GM21717 (cell line): ENCODE data around the gene DISC1.

Source experiments
- ATAC-seq: cut with Tn5 transposase; IDR thresholded peaks from one replicate; pipeline ENCODE4 v1.9.1; 2021; ENCODE audit warnings: mild to moderate bottlenecking, moderate library complexity; ENCODE audit not compliant: unreplicated experiment

DISC1 gene

DNA sequence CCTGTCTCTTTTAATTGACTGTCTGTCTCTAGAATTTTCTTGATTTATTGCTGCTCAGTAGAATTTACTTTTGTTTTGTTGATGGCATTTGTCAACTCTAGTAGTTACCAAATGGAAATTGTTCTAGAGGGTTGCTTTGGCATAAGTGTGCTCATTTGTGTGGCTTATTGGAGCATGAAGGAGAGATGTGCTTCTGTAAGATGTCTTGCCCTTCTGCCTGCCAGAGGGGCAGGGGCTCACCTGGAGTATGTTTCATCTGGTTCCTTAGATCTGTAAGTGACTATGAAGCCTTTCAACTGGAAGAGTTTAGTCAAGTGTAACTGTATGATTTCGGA is 345.5 kb downstream of the DISC1 start:
- ATAC-seq, result no peak

DNA sequence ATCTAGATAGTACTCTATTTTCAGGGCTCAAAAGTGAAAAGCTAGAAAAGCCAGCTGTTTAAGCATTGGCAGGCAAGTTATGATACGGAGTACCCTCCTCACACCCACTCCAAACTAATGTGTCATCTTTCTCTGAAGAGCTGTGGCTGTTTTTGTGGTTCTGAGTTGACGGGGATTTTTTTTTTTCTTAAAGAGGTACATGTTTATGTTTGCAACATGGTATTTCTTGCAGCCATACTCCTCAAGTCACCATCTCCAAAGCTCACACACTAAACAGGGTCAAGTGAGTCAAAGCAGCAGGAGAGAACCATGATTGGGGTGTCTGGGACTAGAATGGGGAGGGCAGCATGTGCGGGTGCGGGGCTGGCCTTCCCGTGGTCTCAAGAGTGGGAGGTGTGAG is 347.2 kb downstream of the DISC1 start:
- no peak for ATAC-seq

DNA sequence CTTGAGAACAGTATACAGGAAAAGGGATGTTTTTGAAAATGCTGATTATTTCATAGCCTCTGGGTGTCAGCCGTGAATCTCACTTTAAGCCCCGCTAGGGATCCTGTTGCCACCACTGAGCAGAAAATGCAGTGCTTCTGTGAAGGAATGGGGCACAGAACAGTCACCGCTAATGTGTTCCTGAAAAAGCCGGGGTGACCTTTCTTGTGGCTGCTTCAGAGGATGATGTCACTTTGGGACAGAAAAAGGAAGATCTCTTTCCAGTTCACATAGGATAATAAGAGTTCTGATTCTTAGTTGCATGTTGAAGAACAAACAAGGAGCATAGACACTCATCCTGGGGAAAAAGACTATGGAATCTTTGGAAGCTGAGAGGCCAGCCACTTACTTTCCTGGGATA is 349.6 kb downstream of the DISC1 start:
- ATAC-seq, result no peak

- ATAC-seq, result no peak
These were observed 355.1 kb downstream of the DISC1 start for GRCh38 chr1:231981675-231982074.

- ATAC-seq, result no peak
These were observed 356.4 kb downstream of the DISC1 start for GRCh38 chr1:231982871-231983587.

GRCh38 chr1:231983588-231984193 is 357.1 kb downstream of the DISC1 start:
- no peak for ATAC-seq

DNA sequence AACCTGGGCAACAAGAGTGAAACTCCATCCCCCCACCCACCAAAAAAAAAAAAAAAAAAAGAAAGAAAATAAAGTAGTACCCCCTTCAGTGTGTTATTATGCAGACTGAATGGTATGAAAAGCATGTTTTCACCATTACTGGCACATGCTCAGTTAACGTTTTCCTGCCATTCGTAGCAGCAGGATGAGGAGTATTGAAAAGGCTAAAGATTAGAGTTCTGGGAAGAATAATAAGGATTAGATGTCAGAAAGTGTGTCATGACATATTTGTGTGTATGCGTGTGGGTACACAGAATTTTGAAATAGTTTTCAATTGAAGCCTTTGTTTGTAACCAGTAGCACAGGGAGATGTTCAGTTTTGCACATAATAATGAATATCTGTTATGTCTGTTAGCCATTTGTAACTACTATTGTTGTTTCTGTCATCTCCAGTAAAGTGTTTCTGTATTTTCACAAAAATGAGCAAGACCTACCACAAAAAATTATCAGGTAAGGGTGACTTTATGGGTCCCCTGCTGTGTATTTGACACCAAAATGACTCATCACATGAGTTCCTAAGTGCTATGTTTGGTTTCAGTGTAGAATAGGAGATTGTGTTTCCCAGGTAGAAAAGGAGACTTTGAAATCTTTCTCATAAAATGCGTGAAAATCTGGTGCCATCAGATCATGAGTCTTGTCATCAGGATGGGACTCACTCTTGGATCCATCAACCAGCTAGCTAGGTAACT is 358.9 kb downstream of the DISC1 start:
- no peak for ATAC-seq

- no peak for ATAC-seq
These were observed 360.2 kb downstream of the DISC1 start for GRCh38 chr1:231986631-231987336.

DNA sequence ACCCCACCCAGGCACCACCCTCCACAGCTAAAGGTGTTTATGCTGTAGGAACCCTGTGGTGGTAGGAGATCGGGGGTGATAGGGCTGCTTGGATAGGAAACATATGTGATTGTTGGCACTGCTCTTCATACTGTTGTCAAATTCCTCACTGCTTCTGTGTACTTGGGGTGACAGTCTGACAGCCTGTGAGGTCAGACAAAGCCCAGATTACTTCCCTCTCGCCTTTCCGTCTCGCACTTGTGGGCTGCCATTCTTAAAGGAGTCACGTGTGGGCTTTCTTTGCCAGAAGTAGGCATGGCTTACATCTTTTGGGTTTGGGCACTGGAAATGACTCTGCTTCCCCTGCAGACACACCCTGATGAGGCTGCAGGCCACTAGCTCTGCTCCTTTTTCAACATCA is 363.8 kb downstream of the DISC1 start:
- no peak for ATAC-seq

- ATAC-seq, result no peak
These were observed 364.6 kb downstream of the DISC1 start for GRCh38 chr1:231991231-231991630.

DNA sequence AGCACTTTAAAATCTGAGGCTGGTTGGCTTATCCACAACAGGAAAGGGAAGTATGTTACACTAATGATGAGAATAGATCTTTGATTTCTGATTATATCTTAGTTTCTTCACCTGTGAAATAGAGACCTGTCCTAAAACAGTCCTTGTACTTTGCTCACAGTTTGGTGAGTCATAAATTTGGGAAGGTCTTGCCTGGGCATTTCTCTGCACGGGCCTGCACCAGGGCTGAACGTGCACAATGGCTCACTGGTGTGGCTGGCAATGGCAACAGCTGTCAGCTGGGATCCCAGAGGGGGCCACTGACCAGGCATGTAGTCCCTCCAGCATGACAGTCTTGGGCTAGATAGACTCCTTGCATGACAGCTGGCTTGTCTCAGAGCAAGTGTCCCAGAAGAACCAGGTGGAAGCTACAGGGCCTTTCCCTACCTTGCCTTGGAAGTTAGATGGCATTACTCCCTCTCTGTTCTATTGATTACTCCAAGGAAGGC is 367.4 kb downstream of the DISC1 start:
- no peak for ATAC-seq

DNA sequence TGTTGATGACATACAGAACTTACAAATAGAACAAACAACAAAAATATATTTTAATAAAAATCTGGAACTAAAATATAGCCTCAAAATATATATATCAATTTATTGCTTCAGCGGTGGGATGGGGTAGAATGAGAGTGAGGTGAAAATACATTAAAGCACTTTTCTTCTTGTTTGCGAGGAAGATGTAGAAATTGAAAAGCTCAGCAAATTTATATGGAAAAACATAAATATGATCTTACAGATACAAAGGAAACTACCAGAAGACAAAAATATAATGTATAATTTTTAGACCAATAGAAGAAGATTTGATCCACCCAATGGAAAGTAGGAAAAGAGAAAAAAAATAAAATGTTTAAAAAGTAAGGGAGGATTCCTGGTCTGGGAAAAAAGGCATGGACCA is 372.2 kb downstream of the DISC1 start:
- ATAC-seq, result no peak

GRCh38 chr1:232005300-232005699 is 378.7 kb downstream of the DISC1 start:
- no peak for ATAC-seq

- no peak for ATAC-seq
These were observed 383.2 kb downstream of the DISC1 start for GRCh38 chr1:232009741-232010140.

GRCh38 chr1:232011961-232012360 is 385.4 kb downstream of the DISC1 start:
- no peak for ATAC-seq

DNA sequence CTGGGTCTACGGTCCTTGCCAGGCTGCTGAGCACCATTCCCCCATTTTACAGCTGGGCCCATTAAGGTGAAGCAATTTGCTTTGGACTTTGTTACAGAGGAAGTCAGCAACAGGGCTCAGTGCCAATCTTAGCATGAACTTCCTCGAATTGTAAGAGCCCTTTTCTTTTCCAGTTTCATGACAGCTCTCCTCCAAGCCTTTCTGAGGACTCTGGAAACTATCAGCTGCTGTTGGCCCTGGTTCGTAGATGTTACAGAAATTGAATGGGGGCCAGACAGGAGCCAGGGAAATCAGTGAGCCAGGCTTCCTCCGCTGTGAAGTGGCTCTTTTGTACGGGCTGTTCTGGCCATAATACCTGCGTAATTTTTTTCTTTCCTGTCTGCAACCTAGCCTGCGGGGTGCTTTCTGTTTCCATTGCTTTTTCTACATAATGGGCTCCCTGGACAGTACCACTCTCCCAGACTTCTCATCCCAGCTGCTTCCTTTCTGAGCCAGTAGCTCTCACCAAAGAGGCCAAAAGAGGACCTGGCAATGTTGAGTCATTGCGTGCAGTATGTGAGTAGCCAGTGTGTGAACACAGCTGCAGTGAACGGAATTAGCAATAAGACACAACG is 386.3 kb downstream of the DISC1 start:
- no peak for ATAC-seq

- no peak for ATAC-seq
These were observed 388.4 kb downstream of the DISC1 start for GRCh38 chr1:232014941-232015340.

- ATAC-seq, result no peak
These were observed 390.0 kb downstream of the DISC1 start for GRCh38 chr1:232016616-232017015.

DNA sequence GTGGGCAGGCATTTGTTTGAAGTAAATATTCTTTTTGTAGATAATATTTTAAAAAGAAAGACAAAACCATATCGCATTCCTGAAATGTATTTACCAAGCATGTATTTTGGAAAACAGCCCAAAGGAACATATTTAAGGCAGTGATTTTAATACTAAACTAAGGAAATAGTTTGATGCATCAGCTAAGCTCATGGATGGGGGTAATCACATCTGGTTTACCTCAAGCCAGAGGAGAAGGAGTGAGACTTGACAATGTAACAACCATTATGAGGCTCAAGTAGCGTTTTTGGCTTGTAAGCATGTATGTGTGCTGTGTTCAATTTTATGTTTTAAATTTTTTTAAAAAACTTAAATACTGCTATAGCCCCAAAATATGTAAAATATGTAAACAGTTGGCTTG is 390.5 kb downstream of the DISC1 start:
- no peak for ATAC-seq

GRCh38 chr1:232017759-232018158 is 391.2 kb downstream of the DISC1 start:
- ATAC-seq, result no peak
